Dendritic cell treated with granulocyte-macrophage colony-stimulating factor and Interleukin-4, amounts not matched to agents 40 ng/mL and 50 ng/mL, for 4 days (primary cell): ENCODE measurements around the gene GMCL2.

Source experiments
- H3K27ac Mint-ChIP-seq: one replicate; pipeline ENCODE4 v1.8.0; 2022; ENCODE audit warnings: mild to moderate bottlenecking, mixed read lengths
- H3K27me3 Mint-ChIP-seq: one replicate; pipeline ENCODE4 v1.8.0; 2022; ENCODE audit warnings: mild to moderate bottlenecking, mixed read lengths
- H3K36me3 Mint-ChIP-seq: one replicate; pipeline ENCODE4 v1.8.0; 2022; ENCODE audit warnings: low read depth, mixed read lengths
- H3K4me1 Mint-ChIP-seq: one replicate; pipeline ENCODE4 v1.8.0; 2022; ENCODE audit warnings: low read depth, mixed read lengths
- H3K4me3 Mint-ChIP-seq: one replicate; pipeline ENCODE4 v1.8.0; 2022; ENCODE audit warnings: mild to moderate bottlenecking, moderate library complexity, mixed read lengths
- H3K9me3 Mint-ChIP-seq: one replicate; pipeline ENCODE4 v1.8.0; 2022; ENCODE audit warnings: mixed read lengths
- intact Hi-C: fragments of 100-400 bp; cut with micrococcal nuclease; formaldehyde crosslinking; loops from one replicate; pipeline ENCODE4 v1.15.0; 2022

Gene GMCL2

GRCh38 chr5:178228609-178229008 is 41.4 kb upstream of the GMCL2 start:
- no peak overlapping the region for H3K4me3 Mint-ChIP-seq
- intact Hi-C loops: no loop called here
- no peak overlapping the region for H3K27ac Mint-ChIP-seq
- H3K9me3 Mint-ChIP-seq: no peaks in the 10 kb centered on the region
- peaks cover 84% of the 10 kb centered on the region for H3K36me3 Mint-ChIP-seq
- no peaks in the 10 kb centered on the region for H3K27me3 Mint-ChIP-seq
- peaks cover 66% of the 10 kb centered on the region for H3K4me1 Mint-ChIP-seq

- Mint-ChIP-seq H3K4me3 (no peak overlapping the region), H3K9me3 (no peaks in the 10 kb centered on the region), H3K27ac (no peak overlapping the region), H3K36me3 (peaks cover 91% of the 10 kb centered on the region), H3K4me1 (peaks cover 66% of the 10 kb centered on the region), H3K27me3 (no peaks in the 10 kb centered on the region)
- intact Hi-C loops: no loop called here
Measured at GRCh38 chr5:178227929-178228328, 40.8 kb upstream of the GMCL2 start.

- peaks cover 71% of the 10 kb centered on the region for H3K4me1 Mint-ChIP-seq
- H3K36me3 Mint-ChIP-seq: peaks cover 98% of the 10 kb centered on the region
- H3K9me3 Mint-ChIP-seq: no peaks in the 10 kb centered on the region
- H3K27me3 Mint-ChIP-seq: no peaks in the 10 kb centered on the region
- no peak overlapping the region for H3K4me3 Mint-ChIP-seq
- intact Hi-C loops: no loop called here
- H3K27ac Mint-ChIP-seq: no peak overlapping the region
Measured at GRCh38 chr5:178227138-178227659, 40.0 kb upstream of the GMCL2 start.

- no peak overlapping the region for H3K4me3 Mint-ChIP-seq
Measured at GRCh38 chr5:178225174-178225573, 38.0 kb upstream of the GMCL2 start.

GRCh38 chr5:178224403-178224802 is 37.2 kb upstream of the GMCL2 start:
- peaks cover 100% of the 10 kb centered on the region for H3K36me3 Mint-ChIP-seq
- H3K27ac Mint-ChIP-seq: no peak overlapping the region
- intact Hi-C loops: no loop called here
- no peak overlapping the region for H3K4me3 Mint-ChIP-seq
- peaks cover 65% of the 10 kb centered on the region for H3K4me1 Mint-ChIP-seq
- H3K27me3 Mint-ChIP-seq: no peaks in the 10 kb centered on the region
- no peaks in the 10 kb centered on the region for H3K9me3 Mint-ChIP-seq

More at GRCh38 chr5:178225174-178225573, 38.0 kb upstream of the GMCL2 start:
- Mint-ChIP-seq H3K36me3 (peaks cover 100% of the 10 kb centered on the region), H3K4me1 (peaks cover 73% of the 10 kb centered on the region), H3K9me3 (no peaks in the 10 kb centered on the region), H3K27me3 (no peaks in the 10 kb centered on the region), H3K27ac (no peak overlapping the region)
- intact Hi-C loops: no loop called here

GRCh38 chr5:178223828-178224335 is 36.7 kb upstream of the GMCL2 start:
- Mint-ChIP-seq H3K27me3 (no peaks in the 10 kb centered on the region), H3K4me1 (peaks cover 60% of the 10 kb centered on the region), H3K9me3 (no peaks in the 10 kb centered on the region), H3K27ac (no peak overlapping the region), H3K4me3 (no peak overlapping the region), H3K36me3 (peaks cover 100% of the 10 kb centered on the region)
- intact Hi-C loops: no loop called here

GRCh38 chr5:178223196-178223773 is 36.1 kb upstream of the GMCL2 start:
- H3K27me3 Mint-ChIP-seq: no peaks in the 10 kb centered on the region
- intact Hi-C loops: no loop called here
- peaks cover 100% of the 10 kb centered on the region for H3K36me3 Mint-ChIP-seq
- H3K9me3 Mint-ChIP-seq: no peaks in the 10 kb centered on the region
- H3K4me1 Mint-ChIP-seq: peaks cover 55% of the 10 kb centered on the region
- H3K27ac Mint-ChIP-seq: no peak overlapping the region
- no peak overlapping the region for H3K4me3 Mint-ChIP-seq

GRCh38 chr5:178222292-178222691 is 35.1 kb upstream of the GMCL2 start:
- peaks cover 46% of the 10 kb centered on the region for H3K4me1 Mint-ChIP-seq
- H3K4me3 Mint-ChIP-seq: no peak overlapping the region
- H3K36me3 Mint-ChIP-seq: peaks cover 99% of the 10 kb centered on the region
- no peaks in the 10 kb centered on the region for H3K9me3 Mint-ChIP-seq
- H3K27ac Mint-ChIP-seq: no peak overlapping the region
- H3K27me3 Mint-ChIP-seq: no peaks in the 10 kb centered on the region
- intact Hi-C loops: no loop called here

GRCh38 chr5:178221853-178222252 is 34.7 kb upstream of the GMCL2 start:
- Mint-ChIP-seq H3K27ac (peak overlapping the region; percentile 44), H3K36me3 (peaks cover 99% of the 10 kb centered on the region), H3K9me3 (no peaks in the 10 kb centered on the region), H3K4me1 (peaks cover 44% of the 10 kb centered on the region), H3K4me3 (no peak overlapping the region), H3K27me3 (no peaks in the 10 kb centered on the region)
- intact Hi-C loops: no loop called here

GRCh38 chr5:178221282-178221681 is 34.1 kb upstream of the GMCL2 start:
- intact Hi-C loops: no loop called here
- Mint-ChIP-seq H3K27me3 (no peaks in the 10 kb centered on the region), H3K9me3 (no peaks in the 10 kb centered on the region), H3K36me3 (peaks cover 99% of the 10 kb centered on the region), H3K4me3 (no peak overlapping the region), H3K27ac (peak overlapping the region; percentile 44), H3K4me1 (peaks cover 50% of the 10 kb centered on the region)

GRCh38 chr5:178218827-178219226 is 31.7 kb upstream of the GMCL2 start:
- intact Hi-C loops: no loop called here
- no peaks in the 10 kb centered on the region for H3K9me3 Mint-ChIP-seq
- H3K4me1 Mint-ChIP-seq: peaks cover 60% of the 10 kb centered on the region
- H3K4me3 Mint-ChIP-seq: no peak overlapping the region
- H3K27me3 Mint-ChIP-seq: no peaks in the 10 kb centered on the region
- peaks cover 99% of the 10 kb centered on the region for H3K36me3 Mint-ChIP-seq
- H3K27ac Mint-ChIP-seq: no peak overlapping the region

GRCh38 chr5:178218237-178218776 is 31.1 kb upstream of the GMCL2 start:
- Mint-ChIP-seq H3K27ac (no peak overlapping the region), H3K27me3 (no peaks in the 10 kb centered on the region), H3K4me1 (peaks cover 55% of the 10 kb centered on the region), H3K36me3 (peaks cover 99% of the 10 kb centered on the region), H3K4me3 (no peak overlapping the region), H3K9me3 (no peaks in the 10 kb centered on the region)
- intact Hi-C loops: no loop called here

GRCh38 chr5:178216779-178217178 is 29.6 kb upstream of the GMCL2 start:
- H3K27me3 Mint-ChIP-seq: no peaks in the 10 kb centered on the region
- intact Hi-C loops: no loop called here
- H3K9me3 Mint-ChIP-seq: no peaks in the 10 kb centered on the region
- H3K4me3 Mint-ChIP-seq: no peak overlapping the region
- H3K27ac Mint-ChIP-seq: peak overlapping the region; percentile 55
- peaks cover 99% of the 10 kb centered on the region for H3K36me3 Mint-ChIP-seq
- peaks cover 39% of the 10 kb centered on the region for H3K4me1 Mint-ChIP-seq

- intact Hi-C loops: no loop called here
Measured at GRCh38 chr5:178216088-178216534, 28.9 kb upstream of the GMCL2 start.

More at GRCh38 chr5:178216088-178216534, 28.9 kb upstream of the GMCL2 start:
- H3K36me3 Mint-ChIP-seq: peaks cover 99% of the 10 kb centered on the region
- H3K4me1 Mint-ChIP-seq: peaks cover 33% of the 10 kb centered on the region
- no peaks in the 10 kb centered on the region for H3K9me3 Mint-ChIP-seq
- H3K27me3 Mint-ChIP-seq: no peaks in the 10 kb centered on the region
- peak overlapping the region; percentile 55 for H3K27ac Mint-ChIP-seq
- H3K4me3 Mint-ChIP-seq: no peak overlapping the region
